HG03025 (cell line): ENCODE measurements around the gene EPDR1.
"Not testable (repeated sequence)": the region's sequence is repeated elsewhere in the genome, so short reads cannot be mapped to it uniquely, and the experiment has no call there.

Source experiments
- ATAC-seq: cut with Tn5 transposase; IDR thresholded peaks from one replicate; pipeline ENCODE4 v1.9.1; 2021; ENCODE audit warnings: mild to moderate bottlenecking, moderate library complexity; ENCODE audit not compliant: unreplicated experiment, low FRiP score

The EPDR1 gene

DNA sequence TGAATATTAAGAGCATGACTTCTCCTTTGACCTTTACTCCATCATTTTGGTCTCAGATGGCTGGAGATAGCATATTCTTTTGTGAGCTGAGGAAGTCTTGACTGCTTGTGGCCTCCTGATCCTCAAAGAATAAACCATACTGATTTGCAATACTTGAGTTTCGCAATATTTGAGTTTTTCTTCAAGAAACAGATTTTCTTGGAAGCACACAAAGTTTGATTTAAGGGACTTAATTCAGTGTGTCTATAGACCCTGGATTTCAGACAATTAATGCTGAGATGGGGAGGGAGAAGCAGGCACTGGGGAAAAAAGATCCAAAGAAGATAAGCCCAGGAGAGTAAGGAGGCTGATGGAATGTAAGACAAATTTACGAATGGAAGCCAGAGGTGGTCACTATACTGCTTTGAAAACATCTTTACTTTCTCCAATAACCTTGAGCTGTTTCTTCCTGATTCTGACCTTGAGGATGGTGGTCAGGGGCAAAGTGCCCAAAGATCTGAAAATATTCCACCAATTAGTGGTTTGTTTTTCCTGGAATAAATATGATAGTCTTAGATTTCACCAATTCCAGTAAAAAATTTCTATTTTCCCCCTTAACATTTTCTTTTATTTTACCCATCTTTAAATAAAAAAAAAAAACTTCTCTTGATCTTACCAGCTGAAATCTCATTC is 7.5 kb downstream of the EPDR1 start:
- no peak for ATAC-seq

DNA sequence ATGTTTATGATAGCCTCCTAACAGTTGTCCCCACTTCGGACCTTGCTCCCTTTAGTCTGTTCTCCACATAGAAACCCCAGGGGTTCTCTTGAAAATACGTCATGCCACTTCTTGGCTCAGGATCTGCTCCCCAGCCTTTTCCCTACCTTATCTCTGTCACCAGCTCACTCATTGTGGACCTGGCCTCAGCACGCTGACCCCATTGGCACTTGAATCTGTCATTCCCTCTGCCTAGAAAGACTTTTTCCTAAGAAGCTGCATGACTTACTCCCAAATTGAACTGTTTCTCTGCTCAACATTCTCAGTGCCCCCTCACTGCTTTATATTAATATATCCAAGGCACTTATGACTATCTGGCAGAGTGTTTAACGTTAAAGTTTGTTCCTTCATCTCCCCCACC is 8.4 kb downstream of the EPDR1 start:
- no peak for ATAC-seq

DNA sequence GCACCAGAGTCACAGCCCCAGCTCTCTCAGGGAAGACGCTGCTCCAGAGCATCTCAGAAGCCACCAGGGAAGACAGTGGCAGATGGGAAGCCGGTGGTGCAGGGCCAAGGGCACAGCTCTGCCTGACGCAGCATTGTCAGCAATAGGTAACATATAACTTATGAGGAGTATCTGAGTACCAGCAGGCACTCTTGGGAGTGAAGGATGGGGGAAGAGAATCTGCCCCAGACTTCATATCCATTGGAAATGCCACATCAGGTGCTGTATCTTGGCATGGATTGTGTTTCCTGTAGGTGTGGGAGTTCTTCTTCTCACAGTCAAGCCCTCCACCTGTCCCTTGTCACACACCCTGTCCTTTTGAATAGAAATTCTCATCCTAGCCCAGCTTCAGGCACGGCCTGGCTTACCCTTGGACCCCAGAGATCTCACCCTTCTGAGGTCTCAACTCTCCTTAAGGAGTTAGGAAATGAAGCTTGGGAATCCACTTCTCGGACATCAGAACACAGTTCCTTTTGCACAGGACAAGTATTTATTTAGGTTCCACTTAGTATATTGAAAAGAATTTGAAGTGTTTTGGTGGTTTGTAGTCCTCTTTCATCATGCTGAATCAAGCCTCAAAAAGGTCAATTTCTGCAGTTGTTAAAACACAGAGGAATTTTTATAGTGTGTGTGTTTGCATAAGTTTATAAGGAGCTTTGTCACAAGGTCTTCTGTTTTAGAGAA is 9.9 kb downstream of the EPDR1 start:
- ATAC-seq: no peak

DNA sequence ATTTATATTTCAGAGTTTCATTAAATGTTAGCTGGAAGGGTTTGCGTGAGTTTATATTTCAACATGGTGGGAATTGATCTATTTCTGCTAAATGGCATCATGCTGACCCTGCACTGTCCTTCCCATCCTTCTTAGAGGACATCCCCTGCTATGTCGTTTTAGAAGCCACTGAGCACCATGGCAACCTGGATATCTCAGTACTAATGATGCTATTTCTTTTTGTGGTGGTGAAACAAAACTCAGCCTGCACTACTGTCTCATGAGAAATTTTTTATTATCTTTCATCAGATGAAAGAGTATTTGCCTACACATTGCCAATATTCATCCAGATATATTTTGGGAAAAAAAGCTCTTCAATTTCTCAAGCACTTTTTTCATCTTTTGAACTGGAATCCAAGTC is 12.1 kb downstream of the EPDR1 start:
- no peak for ATAC-seq

DNA sequence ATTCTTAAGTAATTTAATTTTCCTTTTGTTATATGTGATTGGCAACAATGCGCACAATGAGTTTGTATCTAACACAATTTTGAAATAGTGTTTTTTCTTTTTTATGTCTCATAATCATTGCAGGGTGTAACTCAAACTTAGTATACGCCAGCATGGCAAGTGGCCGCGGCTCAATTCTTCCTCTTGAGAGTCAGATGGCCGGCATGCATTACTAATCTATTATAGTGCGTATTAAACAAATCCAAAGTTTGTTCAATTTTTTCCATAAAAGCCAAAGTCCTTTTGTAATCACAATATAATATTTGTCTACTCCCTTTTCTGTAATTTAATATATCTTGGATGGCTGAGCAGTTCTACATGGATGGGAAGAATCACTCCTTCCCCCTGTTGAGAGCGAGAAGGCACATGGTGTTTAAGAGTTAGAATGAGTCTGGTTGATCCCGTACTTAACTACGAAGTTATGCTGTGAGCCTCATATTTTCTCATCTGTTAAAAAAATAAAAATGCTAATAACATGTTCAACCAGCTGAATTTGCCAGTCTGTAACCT is 12.7 kb downstream of the EPDR1 start:
- ATAC-seq: no peak

DNA sequence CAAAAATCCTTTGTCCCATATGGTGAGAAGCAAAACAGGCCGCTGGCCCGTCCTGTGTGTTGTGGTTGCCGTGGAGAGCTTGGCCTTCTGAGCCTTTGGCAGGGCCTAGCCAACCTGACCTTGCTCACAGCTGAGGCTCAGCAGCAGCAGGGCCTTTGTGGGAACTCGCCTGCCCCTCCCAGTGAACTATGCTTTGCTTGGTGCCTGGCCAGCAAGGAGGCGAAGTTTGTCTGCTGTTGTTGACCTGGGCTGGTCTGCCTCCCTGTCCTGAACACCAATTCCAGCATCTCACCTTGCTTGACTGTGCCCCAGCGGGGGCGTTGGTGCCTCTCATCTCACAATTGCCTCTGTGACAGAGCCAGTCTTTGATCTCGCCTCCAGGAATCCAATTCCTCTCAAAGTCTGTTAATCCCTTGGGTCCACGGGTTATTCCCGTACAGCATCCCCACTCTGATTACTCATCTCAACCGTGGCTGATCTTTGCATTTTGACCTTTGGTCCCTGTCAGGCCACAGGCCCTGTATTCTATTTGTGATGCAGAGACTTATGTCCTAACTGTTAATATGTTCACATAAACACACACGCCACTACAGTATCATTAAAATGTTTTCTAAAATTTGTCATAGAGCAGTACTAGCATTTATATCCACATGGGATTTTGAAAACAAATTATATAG is 22.6 kb downstream of the EPDR1 start:
- ATAC-seq: no peak

DNA sequence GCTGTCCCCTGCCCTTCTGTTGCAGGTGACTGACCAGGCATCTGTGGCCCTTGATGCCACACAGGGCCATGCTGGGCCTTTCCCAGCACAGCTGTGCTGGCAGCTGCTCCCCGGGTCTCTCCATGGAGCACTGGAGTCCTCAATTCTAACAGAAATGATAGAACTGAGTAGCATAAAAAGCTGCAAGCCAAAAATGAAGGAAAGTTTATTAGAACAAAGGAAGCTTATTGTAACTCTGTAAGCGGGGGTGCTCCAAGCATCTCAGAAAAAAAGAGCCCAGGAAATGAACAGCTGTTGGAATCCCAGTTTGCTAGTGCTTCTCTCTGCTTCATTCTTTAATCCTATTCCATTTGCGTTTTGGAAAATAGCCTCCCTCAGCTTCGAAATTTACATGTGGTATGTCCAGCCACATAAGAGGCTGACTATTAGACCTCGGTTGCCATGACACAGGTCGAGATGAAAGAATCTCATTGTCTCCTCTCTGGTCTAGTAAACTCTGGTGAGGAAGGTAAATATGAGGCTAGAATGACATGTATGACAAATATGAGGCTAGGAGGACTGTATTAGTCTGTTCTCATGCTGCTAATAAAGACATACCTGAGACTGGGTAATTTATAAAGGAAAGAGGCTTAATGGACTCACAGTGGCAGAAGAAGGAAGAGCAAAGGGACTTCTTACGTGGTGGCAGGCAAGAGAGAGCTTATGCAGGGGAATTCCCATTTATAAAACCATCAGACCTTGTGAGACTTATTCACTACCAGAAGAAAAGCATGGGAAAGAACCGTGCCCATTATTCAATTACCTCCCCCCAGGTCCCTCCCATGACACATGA is 23.7 kb downstream of the EPDR1 start:
- ATAC-seq: no peak

DNA sequence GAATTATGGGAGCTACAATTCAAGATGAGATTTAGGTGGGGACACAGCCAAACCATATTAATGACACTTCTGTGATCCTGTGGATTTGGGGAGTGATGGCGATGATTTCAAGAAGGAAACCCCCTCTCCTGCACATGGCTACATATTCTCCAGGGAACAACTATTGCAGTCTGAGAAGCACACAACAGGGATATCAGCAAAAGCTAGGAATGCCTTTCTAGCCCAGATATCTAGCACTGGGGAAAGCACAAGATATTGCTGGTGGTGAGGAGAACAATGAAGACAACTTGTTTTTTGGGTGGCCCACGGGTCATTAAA is 24.3 kb downstream of the EPDR1 start:
- no peak for ATAC-seq

DNA sequence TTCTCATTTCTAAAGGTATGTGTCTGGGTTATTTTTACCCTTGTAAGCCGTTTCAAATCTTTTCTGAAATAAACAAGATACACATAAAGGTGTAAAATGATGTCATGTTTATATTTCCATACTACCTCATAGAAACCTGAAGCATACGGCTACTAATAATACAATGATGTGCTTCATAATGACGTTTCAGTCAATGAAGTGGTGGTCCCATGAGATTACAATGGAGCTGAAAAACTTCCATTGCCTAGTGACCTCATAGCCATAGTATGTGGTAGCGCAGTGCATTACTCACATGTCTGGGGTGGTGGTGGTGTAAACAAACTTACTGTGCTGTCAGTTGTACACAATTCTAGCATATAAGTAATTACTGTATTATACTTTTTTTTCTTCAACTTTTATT is 24.9 kb downstream of the EPDR1 start:
- no peak for ATAC-seq

DNA sequence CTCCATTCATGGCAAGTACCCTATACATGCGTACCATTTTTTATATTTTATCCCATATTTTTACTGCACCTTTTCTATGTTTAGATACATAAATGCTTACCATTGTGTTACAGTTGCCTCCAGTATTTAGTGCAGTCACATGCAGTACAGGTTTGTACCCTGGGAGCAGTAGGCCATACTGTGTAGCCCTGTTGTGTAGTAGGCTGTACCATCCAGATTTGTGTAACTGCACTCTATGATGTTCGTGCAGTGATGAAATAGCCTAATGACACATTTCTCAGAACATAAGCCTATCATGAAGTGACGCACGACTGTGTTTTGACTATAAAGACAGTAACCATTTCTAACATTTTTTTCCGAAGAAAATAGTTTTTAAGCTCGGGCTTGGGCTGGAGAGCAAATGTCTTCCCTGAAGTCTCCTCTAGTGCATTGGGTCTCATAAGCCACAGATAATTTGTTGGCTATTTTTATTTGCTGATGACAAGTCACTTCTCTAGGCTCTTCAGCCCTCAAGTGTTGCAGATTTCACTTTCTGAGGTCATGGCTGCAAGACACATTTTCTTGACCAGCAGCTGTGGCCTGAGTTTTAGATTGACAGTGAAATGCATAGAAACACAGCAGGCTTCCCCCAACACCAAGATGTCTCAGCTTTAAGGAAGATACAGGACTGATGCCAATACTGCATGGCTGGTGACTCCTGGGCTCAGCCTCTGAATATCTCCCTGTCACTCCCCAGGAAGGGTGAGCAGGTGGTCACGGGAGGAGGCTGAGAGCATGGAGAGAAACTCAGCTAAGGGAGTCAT is 26.9 kb downstream of the EPDR1 start:
- no peak for ATAC-seq

DNA sequence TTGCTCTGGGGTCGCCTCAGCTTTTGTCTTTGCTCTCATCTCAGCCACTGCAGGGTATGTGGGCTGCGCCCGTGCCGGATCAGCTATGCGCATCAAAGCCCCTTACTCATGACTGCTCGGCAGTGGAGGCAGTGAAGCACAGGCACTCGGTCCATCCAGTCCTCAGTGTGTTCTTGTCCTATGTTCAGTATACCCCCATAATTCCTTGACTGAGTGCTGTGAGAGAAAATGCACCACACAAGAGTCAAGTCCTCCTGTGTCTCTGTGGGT is 27.4 kb downstream of the EPDR1 start:
- no peak for ATAC-seq

DNA sequence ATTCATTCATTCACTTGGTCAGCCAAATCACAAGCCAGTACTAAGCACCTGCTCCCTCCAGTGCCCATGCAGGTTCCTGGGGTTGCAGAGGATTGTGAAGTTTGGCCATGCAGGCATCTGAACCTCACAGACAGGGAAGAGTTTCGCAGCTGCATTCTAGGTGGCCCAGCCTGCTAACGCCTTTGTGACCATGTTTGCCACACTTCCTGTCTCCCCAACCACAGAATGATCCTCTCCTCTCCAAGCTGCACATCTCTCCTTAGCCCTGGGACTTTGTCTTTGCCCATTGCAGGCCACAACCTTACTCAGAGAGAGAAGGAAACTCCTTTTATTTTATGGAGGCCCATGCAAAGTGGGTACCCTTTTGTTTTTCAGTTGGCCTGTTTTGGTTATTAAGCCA is 31.8 kb downstream of the EPDR1 start:
- no peak for ATAC-seq

DNA sequence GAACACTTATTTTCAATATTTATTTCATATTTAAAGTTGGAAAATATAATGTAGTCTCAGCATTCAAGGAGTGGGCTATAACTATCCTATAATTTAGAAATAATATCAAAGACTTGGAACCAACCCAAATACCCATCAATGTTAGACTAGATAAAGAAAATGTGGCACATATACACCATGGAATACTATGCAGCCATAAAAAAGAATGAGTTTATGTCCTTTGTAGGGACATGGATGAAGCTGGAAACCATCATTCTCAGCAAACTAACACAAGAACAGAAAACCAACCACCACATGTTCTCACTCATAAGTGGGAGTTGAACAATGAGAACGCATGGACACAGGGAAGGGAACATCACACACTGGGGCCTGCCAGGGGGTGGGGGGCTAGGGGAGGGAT is 33.8 kb downstream of the EPDR1 start:
- ATAC-seq: not testable (repeated sequence)

DNA sequence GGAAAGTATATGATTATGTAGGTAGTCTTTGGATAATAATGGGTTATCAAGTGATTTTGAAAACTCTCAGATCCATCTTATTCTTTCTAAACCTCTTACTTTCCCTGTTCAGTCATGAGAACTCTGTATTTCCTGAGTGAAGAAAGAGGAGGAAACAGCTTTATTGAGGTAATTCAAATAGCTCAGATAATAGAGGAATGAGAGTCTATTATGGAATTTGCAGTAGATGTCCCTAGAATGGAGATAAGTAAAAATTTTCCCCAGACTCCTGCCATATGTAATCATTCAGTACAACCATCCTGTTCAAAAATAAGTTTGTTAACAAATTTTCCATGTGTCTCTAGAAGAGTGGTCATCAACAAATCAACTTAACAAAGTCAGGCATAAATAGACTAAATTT is 36.4 kb downstream of the EPDR1 start:
- no peak for ATAC-seq

DNA sequence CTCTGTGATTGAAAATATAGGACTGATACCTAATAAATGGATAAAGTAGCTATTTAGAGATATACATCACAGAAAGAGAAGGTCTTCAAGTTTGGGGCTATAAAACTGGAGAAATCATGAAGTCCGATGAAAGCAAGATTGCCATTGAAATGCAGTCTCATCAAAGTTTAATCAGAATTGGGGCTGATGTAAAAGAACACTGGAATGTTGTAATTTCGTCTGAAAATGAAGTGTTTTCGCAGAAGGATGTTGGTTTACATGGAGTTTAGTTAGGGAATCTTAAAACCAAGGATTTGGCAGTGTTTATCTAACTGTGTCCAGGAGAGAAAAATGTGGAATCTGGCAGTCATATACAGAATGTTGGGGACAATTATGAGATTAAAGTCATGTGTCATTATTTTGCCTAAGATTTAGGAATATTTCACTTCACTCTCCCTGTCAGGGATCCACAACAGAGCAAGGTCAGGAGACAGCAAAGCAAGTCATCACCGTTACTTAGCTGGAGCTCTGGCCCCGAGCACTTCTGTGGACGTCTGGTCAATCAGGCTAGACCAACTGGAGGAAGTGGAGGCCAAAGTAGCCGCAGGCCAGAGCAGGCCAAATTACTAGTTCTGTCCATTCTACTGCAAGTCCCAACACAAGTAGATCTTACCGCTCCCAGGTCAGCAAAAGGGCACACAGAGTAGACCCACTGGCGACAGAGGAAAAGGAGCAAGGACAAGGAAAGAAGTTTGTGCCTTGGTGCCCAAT is 37.0 kb downstream of the EPDR1 start:
- ATAC-seq: no peak

DNA sequence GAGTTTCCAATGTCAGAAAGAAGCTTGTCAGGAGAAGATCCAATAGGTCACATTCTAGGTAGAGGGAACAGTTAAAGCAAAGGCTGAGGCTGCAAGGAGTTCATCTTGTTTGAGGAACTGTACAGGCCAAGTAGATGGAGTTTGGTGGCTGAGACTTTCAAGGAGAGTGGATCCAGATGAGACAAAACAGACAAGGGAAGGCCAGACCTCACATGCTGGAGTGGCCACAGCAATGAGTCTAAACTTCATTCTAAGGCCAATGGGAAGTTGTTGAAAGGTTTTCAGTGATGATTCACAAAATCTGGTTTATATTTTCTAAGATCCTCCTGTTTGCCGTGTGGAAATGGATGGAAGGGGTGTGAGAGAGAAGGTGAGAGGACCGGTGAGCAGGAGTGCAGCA is 40.0 kb downstream of the EPDR1 start:
- no peak for ATAC-seq

DNA sequence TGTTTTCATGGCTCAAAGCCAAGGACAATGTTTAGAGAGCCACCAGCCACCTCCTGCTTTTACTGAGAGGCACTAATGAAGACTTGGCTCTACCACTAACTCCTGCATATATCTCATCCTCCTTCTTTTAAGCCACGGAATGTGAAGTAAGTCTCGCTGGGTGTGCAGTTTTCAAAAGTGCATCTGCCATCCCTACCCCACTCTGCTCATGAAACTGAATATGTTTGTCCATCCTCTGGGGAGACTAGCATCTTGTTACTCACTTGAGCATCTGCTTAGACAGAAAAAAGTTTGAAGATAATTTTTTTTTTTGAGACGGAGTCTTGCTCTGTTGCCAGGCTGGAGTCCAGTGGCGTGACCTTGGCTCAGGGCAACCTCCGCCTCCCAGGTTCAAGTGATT is 40.8 kb downstream of the EPDR1 start:
- no peak for ATAC-seq

DNA sequence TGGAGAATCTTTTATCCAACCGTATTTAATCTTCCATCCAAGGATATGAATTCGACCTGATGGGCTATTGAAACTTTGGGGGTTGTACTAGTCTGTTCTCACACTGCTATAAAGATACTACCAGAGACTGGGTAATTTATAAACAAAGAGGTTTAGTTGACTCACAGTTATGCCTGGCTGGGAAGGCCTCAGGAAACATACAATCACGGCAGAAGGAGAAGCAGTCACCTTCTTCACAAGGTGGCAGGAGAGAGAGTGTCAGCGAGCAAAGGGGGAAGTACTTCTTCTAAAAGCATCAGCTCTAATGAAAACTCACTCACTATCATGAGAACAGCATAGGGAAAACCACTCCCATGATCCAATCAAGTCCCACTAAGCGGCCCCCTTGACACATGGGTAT is 43.8 kb downstream of the EPDR1 start:
- ATAC-seq: no peak

DNA sequence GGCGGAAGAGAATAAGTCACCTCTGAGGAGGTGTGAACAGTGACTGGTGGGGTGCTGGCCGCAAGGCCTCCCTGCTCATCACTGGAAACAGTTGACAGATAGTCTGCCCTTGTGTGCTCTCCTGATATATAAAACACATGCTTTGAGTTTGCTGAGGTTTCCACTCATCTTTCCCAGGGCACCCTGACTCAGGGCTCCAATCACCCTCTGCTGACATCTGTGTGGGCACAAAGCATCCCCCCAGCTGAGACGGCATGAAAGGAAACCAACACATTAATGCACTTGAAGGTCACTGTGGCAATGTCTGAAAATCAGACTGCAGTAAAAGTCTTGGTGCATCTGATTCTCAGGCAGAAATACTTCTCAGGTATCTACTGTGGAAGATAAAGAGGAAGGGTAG is 49.8 kb downstream of the EPDR1 start:
- ATAC-seq: no peak

DNA sequence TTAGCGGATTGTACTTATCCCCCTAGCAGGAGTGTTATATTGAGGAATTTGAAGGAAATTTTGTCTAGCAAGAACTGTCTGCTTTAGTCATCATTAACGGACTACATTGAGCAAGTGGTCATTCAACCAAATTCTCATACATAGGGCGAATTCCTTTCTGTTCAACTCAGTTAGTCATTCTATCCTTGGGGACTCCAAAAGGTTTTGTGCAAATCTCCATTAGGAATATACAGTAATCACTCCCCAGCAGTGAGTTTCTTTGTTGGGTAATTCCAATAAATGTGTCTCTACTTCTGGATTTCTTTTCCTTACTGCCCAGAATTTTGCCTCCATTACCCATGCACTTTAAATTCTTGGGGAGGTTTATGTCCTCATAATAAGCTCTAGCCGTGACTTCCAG is 51.1 kb downstream of the EPDR1 start:
- ATAC-seq: no peak
